Measurements from ENCODE around the gene TOMM5.

GRCh38 chr9:37617832-37618231 is 25.4 kb upstream of the TOMM5 start:
- TF ChIP-seq CTCF (conservative IDR thresholded peaks at IDR 0.05; ENCODE audit: low read depth, low read length): no peak
- TF ChIP-seq EZH2 (IDR thresholded peaks at IDR 0.05; ENCODE audit: low read length, unreplicated experiment): no peak
- no peak for TF ChIP-seq EZH2phosphoT487 (IDR thresholded peaks at IDR 0.05; ENCODE audit: borderline replicate concordance, low read length)

Measured in PC-3 (cell line).